WTC11 (cell line): ENCODE data around the gene BLNK. TPM values are rescaled to one million over a fixed set of nuclear protein-coding genes. Genes with fewer than 3 reads are reported as not detected.
"Not testable (repeated sequence)": the region's sequence is repeated elsewhere in the genome, so short reads cannot be mapped to it uniquely, and the experiment has no call there.

Experiments used
- ATAC-seq: fragments of 200-7000 bp; cut with Tn5 transposase; 2 replicates; pipeline ENCODE4 v1.10.0; 2021; ENCODE audit warnings: mild to moderate bottlenecking, moderate library complexity
- CTCF ChIA-PET: fragments of 300-600 bp; sonication (Branson Sonifier 250); formaldehyde crosslinking; loops from one replicate; lab custom pipeline; 2021; ENCODE audit warnings: antibody characterized with exemption; lab: Charles Lee
- POLR2A ChIA-PET: fragments of 350-600 bp; sonication (Branson Sonifier 250); formaldehyde crosslinking; loops from one replicate; lab custom pipeline; 2021; ENCODE audit warnings: antibody characterized with exemption; lab: Charles Lee
- DNase-seq: peaks from one replicate; pipeline ENCODE4 v3.0.0; 2021; ENCODE audit warnings: low spot score
- H3K27ac Mint-ChIP-seq: 2 replicates; pipeline ENCODE4 v1.8.0; 2021; ENCODE audit warnings: mixed read lengths
- H3K27me3 Mint-ChIP-seq: 2 replicates; pipeline ENCODE4 v1.8.0; 2021; ENCODE audit warnings: low read depth, mild to moderate bottlenecking, moderate library complexity, mixed read lengths
- H3K36me3 Mint-ChIP-seq: 2 replicates; pipeline ENCODE4 v1.8.0; 2021; ENCODE audit warnings: mixed read lengths
- H3K4me1 Mint-ChIP-seq: 2 replicates; pipeline ENCODE4 v1.8.0; 2022; ENCODE audit warnings: mixed read lengths
- H3K4me3 Mint-ChIP-seq: 2 replicates; pipeline ENCODE4 v1.8.0; 2021; ENCODE audit warnings: mild to moderate bottlenecking, moderate library complexity, mixed read lengths
- H3K9me3 Mint-ChIP-seq: 2 replicates; pipeline ENCODE4 v1.8.0; 2021; ENCODE audit warnings: mixed read lengths
- ATF1 ChIP-seq: sonication (generic); formaldehyde crosslinking; IDR thresholded peaks from 2 replicates; pipeline ENCODE4 v1.8.1; 2023; ENCODE audit warnings: mild to moderate bottlenecking, moderate library complexity, missing genetic modification reagents
- CREM ChIP-seq: sonication (generic); formaldehyde crosslinking; IDR thresholded peaks from 2 replicates; pipeline ENCODE4 v1.8.1; 2022; ENCODE audit warnings: mild to moderate bottlenecking, missing genetic modification reagents, moderate library complexity
- MXD4 ChIP-seq: fragments of 250-450 bp; sonication (Bioruptor Pico); IDR thresholded peaks from 2 replicates; pipeline ENCODE4 v1.8.0; 2021; ENCODE audit warnings: mild to moderate bottlenecking, moderate library complexity, borderline replicate concordance
- NR2C2 ChIP-seq: sonication (generic); formaldehyde crosslinking; IDR thresholded peaks from 2 replicates; pipeline ENCODE4 v1.8.0; 2022; ENCODE audit warnings: mild to moderate bottlenecking, missing genetic modification reagents
- SP1 ChIP-seq: sonication (generic); formaldehyde crosslinking; conservative IDR thresholded peaks from 2 replicates; pipeline ENCODE4 v1.8.1; 2022; ENCODE audit warnings: missing genetic modification reagents
- TEAD1 ChIP-seq: sonication (generic); formaldehyde crosslinking; IDR thresholded peaks from 2 replicates; pipeline ENCODE4 v1.8.0; 2022; ENCODE audit warnings: mild to moderate bottlenecking, missing genetic modification reagents
- ZNF121 ChIP-seq: sonication (generic); formaldehyde crosslinking; IDR thresholded peaks from 2 replicates; pipeline ENCODE4 v1.8.0; 2023; ENCODE audit warnings: missing genetic modification reagents
- ZNF416 ChIP-seq: fragments of 250-450 bp; sonication (Bioruptor Pico); IDR thresholded peaks from 2 replicates; pipeline ENCODE4 v1.9.0; 2021; ENCODE audit warnings: mild to moderate bottlenecking, inconsistent platforms
- total RNA-seq: library from RNA; stranded (reverse); gene quantifications from 3 replicates; pipeline ENCODE4 v1.2.3, GENCODE V29; 2021
- TF ChIP-seq, protein P1 (sequence below): fragments of 250-450 bp; sonication (Bioruptor Pico); conservative IDR thresholded peaks from 2 replicates; pipeline ENCODE4 v1.9.0; 2021; ENCODE audit warnings: mild to moderate bottlenecking
- TF ChIP-seq, protein P2 (sequence below): sonication (generic); formaldehyde crosslinking; IDR thresholded peaks from 2 replicates; pipeline ENCODE4 v1.8.0; 2022; ENCODE audit warnings: mild to moderate bottlenecking, missing genetic modification reagents
- TF ChIP-seq, protein P3 (sequence below): sonication (generic); formaldehyde crosslinking; conservative IDR thresholded peaks from 2 replicates; pipeline ENCODE4 v1.8.1; 2022; ENCODE audit warnings: mild to moderate bottlenecking, missing genetic modification reagents
- TF ChIP-seq, protein P4 (sequence below): fragments of 250-450 bp; sonication (Bioruptor Pico); IDR thresholded peaks from 2 replicates; pipeline ENCODE4 v1.9.0; 2021; ENCODE audit warnings: moderate library complexity, mild to moderate bottlenecking, inconsistent platforms, borderline replicate concordance
- TF ChIP-seq, protein P5 (sequence below): sonication (generic); formaldehyde crosslinking; IDR thresholded peaks from 2 replicates; pipeline ENCODE4 v1.8.1; 2023; ENCODE audit warnings: mild to moderate bottlenecking, missing genetic modification reagents, moderate library complexity
- TF ChIP-seq, protein P6 (sequence below): sonication (generic); formaldehyde crosslinking; IDR thresholded peaks from 2 replicates; pipeline ENCODE4 v1.8.1; 2023; ENCODE audit warnings: mild to moderate bottlenecking, missing genetic modification reagents, moderate library complexity
- TF ChIP-seq, protein P7 (sequence below): sonication (generic); formaldehyde crosslinking; IDR thresholded peaks from 2 replicates; pipeline ENCODE4 v1.8.0; 2023; ENCODE audit warnings: missing genetic modification reagents

The BLNK gene
- total RNA-seq, 1 experiment from 2014 or later = not detected

DNA sequence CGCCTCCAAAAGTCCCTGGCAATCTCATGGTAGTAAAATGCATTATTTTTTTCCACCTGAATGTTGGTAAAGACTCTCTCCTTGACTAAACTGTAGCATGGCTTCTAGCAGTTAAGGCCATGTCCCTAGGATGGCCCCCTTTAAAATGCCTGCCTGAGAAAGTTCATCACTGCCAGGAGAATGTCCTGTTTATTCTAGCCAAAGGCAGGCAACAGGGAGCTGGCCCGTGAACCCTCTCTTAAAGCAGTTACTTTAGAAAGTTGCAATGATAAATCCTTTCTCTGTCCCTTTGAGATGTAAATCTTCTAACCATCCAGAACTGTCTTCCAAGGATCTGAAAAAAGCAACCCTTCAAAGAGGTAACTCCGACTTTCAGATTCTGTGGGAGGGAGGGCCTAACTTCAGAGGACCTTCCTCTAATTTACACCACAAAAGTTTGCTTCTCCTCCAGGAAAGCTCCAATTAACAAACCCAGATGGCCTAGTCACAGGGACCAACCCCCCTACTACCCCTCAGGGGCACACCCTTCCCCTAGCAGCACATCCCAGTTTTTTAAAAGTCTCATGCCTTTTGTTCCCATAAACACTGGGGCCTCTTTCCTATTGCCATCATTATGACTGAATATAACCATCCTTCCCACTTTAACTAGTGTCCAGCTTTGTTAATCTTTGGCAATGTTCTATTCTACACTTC is 38.4 kb upstream of the BLNK start (continued):
- TF ChIP-seq MXD4 (CRISPR knock-in tag) (no peak), SP1 (peak; percentile 65; the same call in 1 of the 2 replicates), ZNF121 (CRISPR knock-in tag) (no peak), ZNF416 (CRISPR knock-in tag) (no peak)
- TF ChIP-seq, protein P1, sequence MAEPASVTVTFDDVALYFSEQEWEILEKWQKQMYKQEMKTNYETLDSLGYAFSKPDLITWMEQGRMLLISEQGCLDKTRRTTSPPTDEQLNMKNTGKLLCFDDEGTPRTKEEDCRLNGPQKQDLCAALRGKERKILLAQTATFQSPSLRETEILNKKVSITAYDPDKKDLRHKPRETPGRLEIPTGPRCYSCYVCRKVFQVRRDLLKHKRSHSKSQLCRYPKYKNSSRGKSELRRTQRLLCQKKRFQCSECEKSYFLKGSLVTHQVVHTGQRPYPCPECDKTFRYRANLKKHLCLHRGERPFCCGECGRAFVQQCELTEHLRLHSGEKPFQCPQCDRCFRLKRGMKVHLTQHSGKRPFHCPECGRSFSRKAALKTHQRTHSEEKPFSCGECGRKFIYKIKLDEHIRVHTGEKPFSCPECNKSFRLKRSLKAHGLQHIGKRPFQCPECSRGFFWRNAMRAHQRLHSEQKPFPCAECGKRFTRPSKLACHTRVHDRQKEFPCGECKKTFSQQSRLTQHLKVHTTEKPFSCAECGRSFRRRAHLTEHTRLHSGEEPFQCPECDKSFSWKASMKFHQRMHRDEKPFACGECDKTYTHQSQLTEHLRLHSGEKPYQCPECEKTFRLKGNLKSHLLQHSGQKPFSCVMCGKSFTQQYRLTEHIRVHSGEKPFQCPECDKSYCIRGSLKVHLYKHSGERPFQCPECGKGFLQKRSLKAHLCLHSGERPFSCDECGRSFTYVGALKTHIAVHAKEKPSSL (CRISPR knock-in tag) = no peak

DNA sequence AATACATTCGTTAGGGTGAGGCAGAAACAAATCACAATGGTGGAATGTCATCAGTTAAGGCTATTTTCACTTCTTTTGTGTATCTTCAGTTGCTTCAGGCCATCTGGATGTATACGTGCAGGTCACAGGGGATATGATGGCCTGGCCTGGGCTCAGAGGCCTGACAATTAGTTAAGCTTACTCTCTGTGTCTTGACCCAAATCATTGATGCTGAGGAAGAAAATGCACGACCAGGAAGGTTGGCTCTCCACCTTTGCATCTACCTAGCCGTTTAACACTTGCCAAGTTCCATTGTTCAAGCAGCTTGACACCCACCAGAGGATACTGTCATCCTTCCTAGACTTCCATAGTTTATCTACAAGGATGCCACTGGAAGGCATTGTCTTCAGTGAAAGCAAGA is 37.5 kb upstream of the BLNK start:
- ATAC-seq, H3K4me3 Mint-ChIP-seq, H3K36me3 Mint-ChIP-seq, DNase-seq, H3K27me3 Mint-ChIP-seq, POLR2A ChIA-PET, H3K9me3 Mint-ChIP-seq: not testable (repeated sequence)
- Mint-ChIP-seq H3K4me1 (peaks cover 67% of the 10 kb centered on the region), H3K27ac (peak overlapping the region; percentile 86)
- CTCF ChIA-PET = interaction anchor here (1.2 to 8.4 kb wide), 3 partner anchors 30 to 142 kb away, joined by 3 to 62 read pairs (median 12); no protein-coding TSS in a partner anchor

DNA sequence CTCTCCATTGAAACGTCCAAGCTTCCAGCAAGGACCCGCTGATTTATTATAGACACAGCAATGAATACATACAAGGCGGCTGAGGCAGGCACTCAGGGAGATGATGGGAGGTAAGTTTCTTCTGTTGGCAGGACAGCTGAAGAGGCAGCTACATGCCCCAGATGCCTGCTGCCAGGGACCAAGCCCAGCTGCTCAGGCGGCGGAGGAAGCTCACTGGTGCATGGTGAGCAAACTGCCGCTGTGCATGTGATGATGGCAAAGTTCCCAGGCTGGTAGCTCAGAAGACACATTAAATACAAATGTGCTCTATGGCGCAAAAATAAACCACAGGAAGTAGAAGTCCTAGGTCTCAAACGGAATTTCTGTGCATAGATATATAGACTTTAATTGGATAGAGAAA is 35.1 kb upstream of the BLNK start:
- ATAC-seq = no peak
- H3K27ac Mint-ChIP-seq = no peak overlapping the region
- CTCF ChIA-PET = interaction anchor here (0.7 to 8.4 kb wide), 4 partner anchors 28 to 77 kb away, joined by 3 to 62 read pairs (median 4); no protein-coding TSS in a partner anchor
- H3K4me1 Mint-ChIP-seq = peaks cover 52% of the 10 kb centered on the region
- TF ChIP-seq, protein P2, sequence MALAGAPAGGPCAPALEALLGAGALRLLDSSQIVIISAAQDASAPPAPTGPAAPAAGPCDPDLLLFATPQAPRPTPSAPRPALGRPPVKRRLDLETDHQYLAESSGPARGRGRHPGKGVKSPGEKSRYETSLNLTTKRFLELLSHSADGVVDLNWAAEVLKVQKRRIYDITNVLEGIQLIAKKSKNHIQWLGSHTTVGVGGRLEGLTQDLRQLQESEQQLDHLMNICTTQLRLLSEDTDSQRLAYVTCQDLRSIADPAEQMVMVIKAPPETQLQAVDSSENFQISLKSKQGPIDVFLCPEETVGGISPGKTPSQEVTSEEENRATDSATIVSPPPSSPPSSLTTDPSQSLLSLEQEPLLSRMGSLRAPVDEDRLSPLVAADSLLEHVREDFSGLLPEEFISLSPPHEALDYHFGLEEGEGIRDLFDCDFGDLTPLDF (CRISPR knock-in tag) = no peak
- TF ChIP-seq ATF1 (CRISPR knock-in tag) (no peak), TEAD1 (CRISPR knock-in tag) (no peak), CREM (CRISPR knock-in tag) (no peak), NR2C2 (no peak)
- TF ChIP-seq, protein P3, sequence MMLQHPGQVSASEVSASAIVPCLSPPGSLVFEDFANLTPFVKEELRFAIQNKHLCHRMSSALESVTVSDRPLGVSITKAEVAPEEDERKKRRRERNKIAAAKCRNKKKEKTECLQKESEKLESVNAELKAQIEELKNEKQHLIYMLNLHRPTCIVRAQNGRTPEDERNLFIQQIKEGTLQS = no peak
- TF ChIP-seq, protein P4, sequence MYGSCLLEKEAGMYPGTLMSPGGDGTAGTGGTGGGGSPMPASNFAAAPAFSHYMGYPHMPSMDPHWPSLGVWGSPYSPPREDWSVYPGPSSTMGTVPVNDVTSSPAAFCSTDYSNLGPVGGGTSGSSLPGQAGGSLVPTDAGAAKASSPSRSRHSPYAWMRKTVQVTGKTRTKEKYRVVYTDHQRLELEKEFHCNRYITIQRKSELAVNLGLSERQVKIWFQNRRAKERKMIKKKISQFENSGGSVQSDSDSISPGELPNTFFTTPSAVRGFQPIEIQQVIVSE (CRISPR knock-in tag) = no peak
- TF ChIP-seq, protein P5, sequence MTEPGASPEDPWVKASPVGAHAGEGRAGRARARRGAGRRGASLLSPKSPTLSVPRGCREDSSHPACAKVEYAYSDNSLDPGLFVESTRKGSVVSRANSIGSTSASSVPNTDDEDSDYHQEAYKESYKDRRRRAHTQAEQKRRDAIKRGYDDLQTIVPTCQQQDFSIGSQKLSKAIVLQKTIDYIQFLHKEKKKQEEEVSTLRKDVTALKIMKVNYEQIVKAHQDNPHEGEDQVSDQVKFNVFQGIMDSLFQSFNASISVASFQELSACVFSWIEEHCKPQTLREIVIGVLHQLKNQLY (CRISPR knock-in tag) = no peak
- TF ChIP-seq, protein P6, sequence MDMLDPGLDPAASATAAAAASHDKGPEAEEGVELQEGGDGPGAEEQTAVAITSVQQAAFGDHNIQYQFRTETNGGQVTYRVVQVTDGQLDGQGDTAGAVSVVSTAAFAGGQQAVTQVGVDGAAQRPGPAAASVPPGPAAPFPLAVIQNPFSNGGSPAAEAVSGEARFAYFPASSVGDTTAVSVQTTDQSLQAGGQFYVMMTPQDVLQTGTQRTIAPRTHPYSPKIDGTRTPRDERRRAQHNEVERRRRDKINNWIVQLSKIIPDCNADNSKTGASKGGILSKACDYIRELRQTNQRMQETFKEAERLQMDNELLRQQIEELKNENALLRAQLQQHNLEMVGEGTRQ (CRISPR knock-in tag) = no peak
- TF ChIP-seq, protein P7, sequence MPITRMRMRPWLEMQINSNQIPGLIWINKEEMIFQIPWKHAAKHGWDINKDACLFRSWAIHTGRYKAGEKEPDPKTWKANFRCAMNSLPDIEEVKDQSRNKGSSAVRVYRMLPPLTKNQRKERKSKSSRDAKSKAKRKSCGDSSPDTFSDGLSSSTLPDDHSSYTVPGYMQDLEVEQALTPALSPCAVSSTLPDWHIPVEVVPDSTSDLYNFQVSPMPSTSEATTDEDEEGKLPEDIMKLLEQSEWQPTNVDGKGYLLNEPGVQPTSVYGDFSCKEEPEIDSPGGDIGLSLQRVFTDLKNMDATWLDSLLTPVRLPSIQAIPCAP = no peak
- DNase-seq = no peak
- no peaks in the 10 kb centered on the region for H3K36me3 Mint-ChIP-seq
- peaks cover 3% of the 10 kb centered on the region for H3K9me3 Mint-ChIP-seq
- POLR2A ChIA-PET = interaction anchor here (0.7 kb wide), 1 partner anchor 95 kb away, joined by 5 read pairs; no protein-coding TSS in a partner anchor
- H3K27me3 Mint-ChIP-seq = peaks cover 5% of the 10 kb centered on the region; the same call in 1 of the 2 replicates
- H3K4me3 Mint-ChIP-seq = no peak overlapping the region
